ENCODE data around the gene CNKSR1.

CNKSR1 gene

GRCh38 chr1:26177182-26177684 is at the start of gene CNKSR1:
Gene CNKSR1 (plus strand): TSS chr1:26177491. CDS start chr1:26177548, 57 bp downstream.
- H2AFZ ChIP-seq (ENCODE audit: low read depth, low read length), result no peak within 1 kb of the TSS
- TF ChIP-seq CTCF (IDR thresholded peaks at IDR 0.05; ENCODE audit: borderline replicate concordance, extremely low read depth, low read length, poor library complexity, severe bottlenecking) (no peak), EZH2 (IDR thresholded peaks at IDR 0.05; ENCODE audit: borderline replicate concordance, low read depth, low read length, severe bottlenecking) (no peak)
- ATAC-seq (ENCODE audit: insufficient read depth, low read depth) (no peak), DNase-seq (no peak)
- no peaks in the 10 kb centered on the region for H3K27me3 ChIP-seq (ENCODE audit: insufficient read depth, low read length, poor library complexity)
- no peaks in the 10 kb centered on the region for H4K20me1 ChIP-seq (ENCODE audit: insufficient read depth, low read length)
- H3K4me2 ChIP-seq (ENCODE audit: insufficient read depth, low read length), result no peak within 1 kb of the TSS
- H3K36me3 ChIP-seq (ENCODE audit: insufficient read depth, low read length), result no peaks in the 10 kb centered on the region
- H3K9ac ChIP-seq (ENCODE audit: low read depth, low read length), result no peak within 1 kb of the TSS
- no peaks in the 10 kb centered on the region for H3K4me1 ChIP-seq (ENCODE audit: insufficient read depth, low read length)
- no peak within 1 kb of the TSS for H3K4me3 ChIP-seq (ENCODE audit: low read depth in 1 of 2, low read length in 2 of 2)
- H3K27ac ChIP-seq (ENCODE audit: low read length), result no peak within 1 kb of the TSS
- H3K79me2 ChIP-seq (ENCODE audit: insufficient read depth, low read length), result no peaks in the 10 kb centered on the region
- no peaks in the 10 kb centered on the region for H3K9me3 ChIP-seq (ENCODE audit: insufficient read depth, low read length, severe bottlenecking)

GRCh38 chr1:26129778-26130177 is 47.5 kb upstream of the CNKSR1 start:
- TF ChIP-seq EZH2 (IDR thresholded peaks at IDR 0.05; ENCODE audit: borderline replicate concordance, low read depth, low read length, severe bottlenecking) (no peak), CTCF (IDR thresholded peaks at IDR 0.05; ENCODE audit: borderline replicate concordance, extremely low read depth, low read length, poor library complexity, severe bottlenecking) (no peak)
- Histone ChIP-seq H3K4me3 (ENCODE audit: low read depth in 1 of 2, low read length in 2 of 2) (no peak overlapping the region), H3K4me2 (ENCODE audit: insufficient read depth, low read length) (no peak overlapping the region), H3K9ac (ENCODE audit: low read depth, low read length) (no peak overlapping the region), H2AFZ (ENCODE audit: low read depth, low read length) (no peak overlapping the region), H3K36me3 (ENCODE audit: insufficient read depth, low read length) (no peaks in the 10 kb centered on the region), H3K27me3 (ENCODE audit: insufficient read depth, low read length, poor library complexity) (no peaks in the 10 kb centered on the region), H4K20me1 (ENCODE audit: insufficient read depth, low read length) (no peaks in the 10 kb centered on the region), H3K4me1 (ENCODE audit: insufficient read depth, low read length) (peaks cover 33% of the 10 kb centered on the region), H3K9me3 (ENCODE audit: insufficient read depth, low read length, severe bottlenecking) (peaks cover 8% of the 10 kb centered on the region), H3K27ac (ENCODE audit: low read length) (no peak overlapping the region), H3K79me2 (ENCODE audit: insufficient read depth, low read length) (0 out of 2 replicates have a peak, but pooled peaks cover 2% of the 10 kb centered on the region)
- ATAC-seq (ENCODE audit: insufficient read depth, low read depth) (no peak), DNase-seq (no peak)

- Histone ChIP-seq H3K4me1 (ENCODE audit: insufficient read depth, low read length) (peaks cover 24% of the 10 kb centered on the region), H2AFZ (ENCODE audit: low read depth, low read length) (no peak overlapping the region), H3K9me3 (ENCODE audit: insufficient read depth, low read length, severe bottlenecking) (peaks cover 8% of the 10 kb centered on the region), H3K4me3 (ENCODE audit: low read depth in 1 of 2, low read length in 2 of 2) (no peak overlapping the region), H3K9ac (ENCODE audit: low read depth, low read length) (no peak overlapping the region), H3K79me2 (ENCODE audit: insufficient read depth, low read length) (no peaks in the 10 kb centered on the region), H3K27me3 (ENCODE audit: insufficient read depth, low read length, poor library complexity) (no peaks in the 10 kb centered on the region), H3K4me2 (ENCODE audit: insufficient read depth, low read length) (no peak overlapping the region), H4K20me1 (ENCODE audit: insufficient read depth, low read length) (no peaks in the 10 kb centered on the region), H3K27ac (ENCODE audit: low read length) (no peak overlapping the region; the same call in 1 of the 2 replicates), H3K36me3 (ENCODE audit: insufficient read depth, low read length) (no peaks in the 10 kb centered on the region)
- no peak for DNase-seq
- ATAC-seq (ENCODE audit: insufficient read depth, low read depth), result no peak
- TF ChIP-seq CTCF (IDR thresholded peaks at IDR 0.05; ENCODE audit: borderline replicate concordance, extremely low read depth, low read length, poor library complexity, severe bottlenecking), result no peak
- no peak for TF ChIP-seq EZH2 (IDR thresholded peaks at IDR 0.05; ENCODE audit: borderline replicate concordance, low read depth, low read length, severe bottlenecking)
These were observed 46.6 kb upstream of the CNKSR1 start for GRCh38 chr1:26130695-26131094.

Data from DND-41 (cell line).